ENCODE measurements around the gene BORCS6. TPM values are rescaled to one million over a fixed set of nuclear protein-coding genes. Genes with fewer than 3 reads are reported as not detected.
A peak's percentile ranks its signal among the peaks of the same experiment; 100 is the strongest.

The BORCS6 gene
- total and polyA plus RNA-seq, 11 donors = 5.1 to 13.5 (median 8.1) TPM

DNA sequence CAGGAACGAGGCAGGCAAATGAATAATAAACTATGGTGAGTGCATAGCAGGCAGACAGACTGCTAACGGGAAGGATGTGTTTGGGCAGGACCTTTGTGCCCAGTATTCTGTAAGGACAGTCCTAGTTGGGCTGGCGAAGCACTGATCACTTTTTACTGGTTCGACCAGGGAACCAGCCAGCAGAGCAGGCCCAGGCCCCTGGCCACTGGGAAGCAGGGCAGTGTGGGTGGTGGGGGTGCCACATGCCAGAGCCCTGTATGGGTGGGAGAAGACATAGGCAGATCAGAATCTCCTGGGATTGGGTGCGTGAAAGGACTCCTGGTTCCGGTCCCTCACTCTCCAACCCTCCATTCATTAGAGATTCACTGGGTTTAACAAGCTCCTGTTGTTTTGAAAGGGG, 23.2 kb downstream of the BORCS6 start:
- WGBS, 4 donors = 93 to 100% (median 96%) methylated on average over 6 of the region's 6 CpGs
- no peak overlapping the region for H3K4me3 ChIP-seq
- H3K27me3 ChIP-seq = no peaks in the 10 kb centered on the region
- intact Hi-C loops (cut with DNase I) = no loop called here
- DNase-seq (peak in 2 of 5 donors; percentile 9 to 28), ATAC-seq (no peak)
- H3K27ac ChIP-seq = no peak overlapping the region
- H3K9me3 ChIP-seq = no peaks in the 10 kb centered on the region
- no peak for TF ChIP-seq CTCF (IDR thresholded peaks at IDR 0.05)
- no peak for TF ChIP-seq POLR2A (IDR thresholded peaks at IDR 0.05)
- H3K36me3 ChIP-seq = peaks cover 0 to under 1% (median 0%) of the 10 kb centered on the region in 9 donors
- H3K4me1 ChIP-seq = peaks cover 10 to 26% (median 23%) of the 10 kb centered on the region in 12 donors

GRCh38 chr17:8164815-8165131, 25.2 kb downstream of the BORCS6 start:
- Histone ChIP-seq H3K27ac (peak overlapping the region; percentile 95 to 100 (median 100)), H3K4me3 (peak overlapping the region in 3 of 12 donors; percentile 20 to 98 (median 30)), H3K36me3 (peaks cover 0 to 20% (median 15%) of the 10 kb centered on the region in 9 donors), H3K4me1 (peaks cover 19 to 44% (median 36%) of the 10 kb centered on the region in 12 donors), H3K27me3 (no peaks in the 10 kb centered on the region), H3K9me3 (no peaks in the 10 kb centered on the region)
- intact Hi-C loops (cut with DNase I) = loop anchor here in 3 of 10 donors (5.0 kb wide), 1 partner anchor 42 kb away; the partner anchor contains the start of gene HES7 (in 3 of the 3)
- no peak for TF ChIP-seq POLR2A (IDR thresholded peaks at IDR 0.05)
- TF ChIP-seq CTCF (IDR thresholded peaks at IDR 0.05) = no peak
- ATAC-seq (no peak), DNase-seq (peak in 2 of 5 donors; percentile 31 to 38)
- WGBS, 4 donors = 52 to 64% (median 58%) methylated on average over 6 of the region's 6 CpGs

- intact Hi-C loops (cut with DNase I) = loop anchor here in 3 of 10 donors (5.0 kb wide), 1 partner anchor 42 kb away; the partner anchor contains the start of gene HES7 (in 3 of the 3)
- peak overlapping the region; percentile 95 to 100 (median 100) for H3K27ac ChIP-seq
- no peaks in the 10 kb centered on the region for H3K9me3 ChIP-seq
- DNase-seq (peak; percentile 87 to 94 (median 90)), ATAC-seq (peak; percentile 80 to 91 (median 82))
- 14 to 23% (median 20%) methylated on average over 9 to 13 of the region's 13 CpGs for WGBS, 4 donors
- H3K4me3 ChIP-seq = peak overlapping the region in 7 of 12 donors; percentile 16 to 99 (median 30)
- H3K4me1 ChIP-seq = peaks cover 19 to 47% (median 37%) of the 10 kb centered on the region in 12 donors
- TF ChIP-seq CTCF (IDR thresholded peaks at IDR 0.05) (no peak), POLR2A (IDR thresholded peaks at IDR 0.05) (peak in 1 of 2 donors; percentile 52)
- no peaks in the 10 kb centered on the region for H3K27me3 ChIP-seq
- peaks cover 0 to 26% (median 20%) of the 10 kb centered on the region in 9 donors for H3K36me3 ChIP-seq
These were observed 25.8 kb downstream of the BORCS6 start for GRCh38 chr17:8163978-8164814.
